Measurements from ENCODE around the gene USP15.

USP15 gene

DNA sequence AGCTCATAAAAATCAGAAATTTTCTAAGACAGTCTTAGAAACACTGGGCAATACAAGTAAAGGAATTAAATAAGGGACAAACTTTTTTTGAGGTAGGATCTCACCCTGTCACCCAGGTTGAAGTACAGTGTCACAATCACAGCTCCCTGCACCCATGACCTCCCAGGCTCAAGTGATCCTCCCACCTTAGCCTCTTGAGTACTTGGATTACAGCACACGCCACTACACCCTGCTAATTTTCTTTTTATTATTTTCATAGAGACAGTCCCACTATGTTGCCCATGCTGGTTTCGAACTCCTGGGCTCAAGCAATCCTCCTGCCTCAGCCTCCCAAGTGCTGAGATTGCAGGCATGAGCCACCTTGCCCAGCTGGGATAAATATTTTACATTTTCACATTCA is 90.3 kb downstream of the USP15 start:
- no peak overlapping the region for H3K27ac ChIP-seq (ENCODE audit: low read depth, low read length)
- peaks cover 13% of the 10 kb centered on the region for H3F3A ChIP-seq (ENCODE audit: insufficient read depth)
- no peaks in the 10 kb centered on the region for H3K9me2 ChIP-seq (replicated peaks; ENCODE audit: insufficient read depth, low read length)
- no peak for TF ChIP-seq EZH2phosphoT487 (conservative IDR thresholded peaks at IDR 0.05; ENCODE audit: low read length)
- TF ChIP-seq, protein P1, sequence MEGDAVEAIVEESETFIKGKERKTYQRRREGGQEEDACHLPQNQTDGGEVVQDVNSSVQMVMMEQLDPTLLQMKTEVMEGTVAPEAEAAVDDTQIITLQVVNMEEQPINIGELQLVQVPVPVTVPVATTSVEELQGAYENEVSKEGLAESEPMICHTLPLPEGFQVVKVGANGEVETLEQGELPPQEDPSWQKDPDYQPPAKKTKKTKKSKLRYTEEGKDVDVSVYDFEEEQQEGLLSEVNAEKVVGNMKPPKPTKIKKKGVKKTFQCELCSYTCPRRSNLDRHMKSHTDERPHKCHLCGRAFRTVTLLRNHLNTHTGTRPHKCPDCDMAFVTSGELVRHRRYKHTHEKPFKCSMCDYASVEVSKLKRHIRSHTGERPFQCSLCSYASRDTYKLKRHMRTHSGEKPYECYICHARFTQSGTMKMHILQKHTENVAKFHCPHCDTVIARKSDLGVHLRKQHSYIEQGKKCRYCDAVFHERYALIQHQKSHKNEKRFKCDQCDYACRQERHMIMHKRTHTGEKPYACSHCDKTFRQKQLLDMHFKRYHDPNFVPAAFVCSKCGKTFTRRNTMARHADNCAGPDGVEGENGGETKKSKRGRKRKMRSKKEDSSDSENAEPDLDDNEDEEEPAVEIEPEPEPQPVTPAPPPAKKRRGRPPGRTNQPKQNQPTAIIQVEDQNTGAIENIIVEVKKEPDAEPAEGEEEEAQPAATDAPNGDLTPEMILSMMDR (IDR thresholded peaks at IDR 0.05; ENCODE audit: insufficient read depth, low read length, poor library complexity, severe bottlenecking) = no peak
- no peaks in the 10 kb centered on the region for H3K79me2 ChIP-seq (ENCODE audit: insufficient read depth, low read length)
- H3K9ac ChIP-seq (ENCODE audit: low read length) = no peak overlapping the region
- H3K4me3 ChIP-seq (ENCODE audit: insufficient read depth, low read length, poor library complexity, severe bottlenecking) = no peak overlapping the region
- no peaks in the 10 kb centered on the region for H4K20me1 ChIP-seq (ENCODE audit: low read depth, low read length)
- H3K36me3 ChIP-seq (ENCODE audit: low read length) = peaks cover 33% of the 10 kb centered on the region; the same call in 1 of the 2 replicates
- H2AFZ ChIP-seq (ENCODE audit: low read depth, low read length, severe bottlenecking) = no peak overlapping the region
- H3K27me3 ChIP-seq (ENCODE audit: low read length) = no peaks in the 10 kb centered on the region
- H3K9me3 ChIP-seq (ENCODE audit: insufficient read depth, low read length) = no peaks in the 10 kb centered on the region
- no peak overlapping the region for H3K4me2 ChIP-seq (ENCODE audit: low read depth, low read length, poor library complexity, severe bottlenecking)

DNA sequence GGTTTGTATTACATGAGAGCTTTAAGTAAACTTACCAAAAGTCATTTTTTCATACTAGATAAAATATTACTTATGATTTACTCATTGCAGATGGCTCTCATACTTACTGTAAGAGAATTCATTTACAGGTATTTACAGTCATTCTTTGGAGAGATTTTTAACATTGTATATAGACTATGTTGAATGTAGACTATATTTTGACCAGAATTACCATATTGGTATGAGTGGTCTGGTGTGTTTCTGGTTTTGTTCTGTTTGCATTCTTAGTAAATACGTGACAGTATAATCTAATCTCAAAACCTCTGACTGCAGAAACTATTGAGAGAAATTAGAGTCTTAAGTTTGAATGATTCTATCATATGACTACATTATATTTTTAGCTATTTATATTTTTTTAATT is 91.1 kb downstream of the USP15 start:
- H3K9me3 ChIP-seq (ENCODE audit: insufficient read depth, low read length) = no peaks in the 10 kb centered on the region
- no peak overlapping the region for H2AFZ ChIP-seq (ENCODE audit: low read depth, low read length, severe bottlenecking)
- no peak overlapping the region for H3K4me2 ChIP-seq (ENCODE audit: low read depth, low read length, poor library complexity, severe bottlenecking)
- TF ChIP-seq, protein P1 (IDR thresholded peaks at IDR 0.05; ENCODE audit: insufficient read depth, low read length, poor library complexity, severe bottlenecking) = no peak
- no peak for TF ChIP-seq EZH2phosphoT487 (conservative IDR thresholded peaks at IDR 0.05; ENCODE audit: low read length)
- H3K36me3 ChIP-seq (ENCODE audit: low read length) = peaks cover 39% of the 10 kb centered on the region
- H4K20me1 ChIP-seq (ENCODE audit: low read depth, low read length) = no peaks in the 10 kb centered on the region
- no peaks in the 10 kb centered on the region for H3K27me3 ChIP-seq (ENCODE audit: low read length)
- H3K9ac ChIP-seq (ENCODE audit: low read length) = no peak overlapping the region
- H3K9me2 ChIP-seq (replicated peaks; ENCODE audit: insufficient read depth, low read length) = no peaks in the 10 kb centered on the region
- no peak overlapping the region for H3K4me3 ChIP-seq (ENCODE audit: insufficient read depth, low read length, poor library complexity, severe bottlenecking)
- H3K27ac ChIP-seq (ENCODE audit: low read depth, low read length) = no peak overlapping the region
- H3K79me2 ChIP-seq (ENCODE audit: insufficient read depth, low read length) = no peaks in the 10 kb centered on the region
- peaks cover 13% of the 10 kb centered on the region for H3F3A ChIP-seq (ENCODE audit: insufficient read depth)

DNA sequence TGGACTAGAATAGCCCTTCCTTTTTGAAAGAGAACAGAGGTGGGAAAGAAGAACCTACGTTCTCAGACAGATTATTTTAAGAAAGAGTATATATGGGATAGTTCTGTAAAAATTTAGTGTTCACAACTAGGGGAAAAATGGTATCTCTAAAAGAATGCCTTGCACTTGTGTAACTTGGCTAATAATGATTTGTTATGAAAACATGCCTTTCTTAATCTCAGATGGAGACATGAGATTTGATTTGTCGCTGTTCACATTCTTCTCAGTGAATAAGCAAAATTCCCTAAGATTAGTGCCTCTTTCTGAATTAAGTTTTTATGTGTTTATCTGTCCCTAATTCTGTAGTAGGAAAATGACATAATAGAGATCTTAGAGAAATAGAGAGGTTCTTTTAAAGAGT is 100.8 kb downstream of the USP15 start:
- no peak overlapping the region for H3K9ac ChIP-seq (ENCODE audit: low read length)
- H3K9me2 ChIP-seq (replicated peaks; ENCODE audit: insufficient read depth, low read length) = no peaks in the 10 kb centered on the region
- 0 out of 2 replicates have a peak, but pooled peaks cover 3% of the 10 kb centered on the region for H4K20me1 ChIP-seq (ENCODE audit: low read depth, low read length)
- no peak overlapping the region for H3K4me2 ChIP-seq (ENCODE audit: low read depth, low read length, poor library complexity, severe bottlenecking)
- no peaks in the 10 kb centered on the region for H3K27me3 ChIP-seq (ENCODE audit: low read length)
- H3K9me3 ChIP-seq (ENCODE audit: insufficient read depth, low read length) = no peaks in the 10 kb centered on the region
- H3K79me2 ChIP-seq (ENCODE audit: insufficient read depth, low read length) = peaks cover 16% of the 10 kb centered on the region; the same call in 1 of the 2 replicates
- no peak for TF ChIP-seq EZH2phosphoT487 (conservative IDR thresholded peaks at IDR 0.05; ENCODE audit: low read length)
- TF ChIP-seq, protein P1 (IDR thresholded peaks at IDR 0.05; ENCODE audit: insufficient read depth, low read length, poor library complexity, severe bottlenecking) = no peak
- H3F3A ChIP-seq (ENCODE audit: insufficient read depth) = peaks cover 6% of the 10 kb centered on the region; the same call in 1 of the 2 replicates
- H3K36me3 ChIP-seq (ENCODE audit: low read length) = peaks cover 30% of the 10 kb centered on the region
- H3K4me3 ChIP-seq (ENCODE audit: insufficient read depth, low read length, poor library complexity, severe bottlenecking) = no peak overlapping the region
- H2AFZ ChIP-seq (ENCODE audit: low read depth, low read length, severe bottlenecking) = no peak overlapping the region
- no peak overlapping the region for H3K27ac ChIP-seq (ENCODE audit: low read depth, low read length)
